HL-60 (cell line): ENCODE measurements around the gene PECR.

Source experiments
- DNase-seq, 2 experiments: peaks; one replicate each; pipeline ENCODE4 v3.0.0-alpha.2; 2010 to 2020; ENCODE audit warnings: low read depth in 1 of 2, low spot score in 1 of 2
- H3K27ac ChIP-seq: fragments of 250-450 bp; sonication (Bioruptor Pico); replicated peaks from 2 replicates; pipeline ENCODE4 v1.5.1; 2020; ENCODE audit warnings: mild to moderate bottlenecking, moderate library complexity
- H3K27me3 ChIP-seq: fragments of 250-450 bp; sonication (Bioruptor Pico); 2 replicates; pipeline ENCODE4 v1.5.1; 2021; ENCODE audit warnings: mild to moderate bottlenecking, moderate library complexity; ENCODE audit not compliant: insufficient read depth, poor library complexity, severe bottlenecking
- H3K4me3 ChIP-seq: replicated peaks from 2 replicates; pipeline ENCODE4 v1.5.1; 2011; ENCODE audit warnings: mild to moderate bottlenecking, control low read depth, low read length; ENCODE audit not compliant: insufficient read depth
- CTCF ChIP-seq: IDR thresholded peaks from one replicate; pipeline ENCODE4 v1.5.1; 2011; ENCODE audit warnings: low read length, control low read depth, inconsistent platforms; ENCODE audit not compliant: insufficient read depth
- GABPA ChIP-seq: IDR thresholded peaks from 2 replicates; pipeline ENCODE4 v1.6.1; 2012; ENCODE audit warnings: low read depth
- POLR2AphosphoS5 ChIP-seq: IDR thresholded peaks from 2 replicates; pipeline ENCODE4 v1.6.1; 2012; ENCODE audit warnings: low read depth
- REST ChIP-seq: IDR thresholded peaks from 2 replicates; pipeline ENCODE4 v1.6.1; 2012; ENCODE audit warnings: low read depth; ENCODE audit not compliant: insufficient replicate concordance
- SPI1 ChIP-seq: IDR thresholded peaks from 2 replicates; pipeline ENCODE4 v1.6.1; 2012; ENCODE audit warnings: low read depth, mild to moderate bottlenecking, borderline replicate concordance

The PECR gene

GRCh38 chr2:216002101-216002678, 79.4 kb downstream of the PECR start:
- TF ChIP-seq CTCF, result no peak
- no peak overlapping the region for H3K27ac ChIP-seq
- no peak overlapping the region for H3K4me3 ChIP-seq
- H3K27me3 ChIP-seq, result peaks cover 5% of the 10 kb centered on the region
- DNase-seq, result no peak

GRCh38 chr2:216001216-216002100, 80.2 kb downstream of the PECR start:
- Histone ChIP-seq H3K27ac (no peak overlapping the region), H3K4me3 (no peak overlapping the region), H3K27me3 (peaks cover 5% of the 10 kb centered on the region)
- DNase-seq, result no peak
- no peak for TF ChIP-seq GABPA
- no peak for TF ChIP-seq REST
- TF ChIP-seq CTCF, result no peak
- no peak for TF ChIP-seq POLR2AphosphoS5
- no peak for TF ChIP-seq SPI1

GRCh38 chr2:215998636-215999035, 83.0 kb downstream of the PECR start:
- H3K27ac ChIP-seq, result no peak overlapping the region
- DNase-seq, result no peak
- no peak for TF ChIP-seq POLR2AphosphoS5
- no peak for TF ChIP-seq GABPA
- no peak for TF ChIP-seq CTCF
- TF ChIP-seq SPI1, result no peak
- TF ChIP-seq REST, result no peak

More at GRCh38 chr2:215998636-215999035, 83.0 kb downstream of the PECR start:
- H3K27me3 ChIP-seq, result peaks cover 5% of the 10 kb centered on the region
- no peak overlapping the region for H3K4me3 ChIP-seq
